HG03039 (cell line): Measurements from ENCODE around the gene GDAP2.
"Not testable (repeated sequence)": the region's sequence is repeated elsewhere in the genome, so short reads cannot be mapped to it uniquely, and the experiment has no call there.

Source experiments
- ATAC-seq: cut with Tn5 transposase; IDR thresholded peaks from one replicate; pipeline ENCODE4 v1.9.1; 2021; ENCODE audit warnings: mild to moderate bottlenecking, moderate library complexity; ENCODE audit not compliant: unreplicated experiment

The GDAP2 gene

GRCh38 chr1:117929343-117930172, at the start of gene GDAP2, which contains the start of gene WDR3:
Gene GDAP2 (minus strand): TSS chr1:117929621. CDS start chr1:117920357, 9,264 bp downstream.
Gene WDR3 (plus strand): TSS chr1:117929739. CDS start chr1:117933320, 3,581 bp downstream.
- ATAC-seq, result peak; percentile 95

GRCh38 chr1:117976381-117976780, 47.0 kb upstream of the GDAP2 start:
- ATAC-seq, result no peak

- ATAC-seq, result no peak
Measured at GRCh38 chr1:117971777-117972176, 42.4 kb upstream of the GDAP2 start.

GRCh38 chr1:117970252-117970651, 40.8 kb upstream of the GDAP2 start:
- ATAC-seq, result no peak

- no peak for ATAC-seq
Measured at GRCh38 chr1:117967881-117968280, 38.5 kb upstream of the GDAP2 start.

- no peak for ATAC-seq
Measured at GRCh38 chr1:117967477-117967876, 38.1 kb upstream of the GDAP2 start.

GRCh38 chr1:117964290-117965038, 35.0 kb upstream of the GDAP2 start:
- ATAC-seq, result no peak

GRCh38 chr1:117959364-117959763, 29.9 kb upstream of the GDAP2 start:
- ATAC-seq, result no peak

- ATAC-seq, result no peak
Measured at GRCh38 chr1:117952386-117952785, 23.0 kb upstream of the GDAP2 start.

- ATAC-seq, result no peak
Measured at GRCh38 chr1:117942293-117942692, 12.9 kb upstream of the GDAP2 start.

- ATAC-seq, result no peak
Measured at GRCh38 chr1:117933769-117934168, 4.3 kb upstream of the GDAP2 start.

GRCh38 chr1:117932576-117932975, 3.2 kb upstream of the GDAP2 start:
- ATAC-seq, result no peak

GRCh38 chr1:117930484-117930883, 1.1 kb upstream of the GDAP2 start:
- no peak for ATAC-seq

- ATAC-seq, result no peak
Measured at GRCh38 chr1:117930173-117930447, 689 bp upstream of the GDAP2 start.

- peak; percentile 30 for ATAC-seq
Measured at GRCh38 chr1:117928881-117929342, 509 bp downstream of the GDAP2 start.

- no peak for ATAC-seq
Measured at GRCh38 chr1:117925981-117926380, 3.4 kb downstream of the GDAP2 start.

GRCh38 chr1:117922717-117923116, 6.7 kb downstream of the GDAP2 start:
- not testable (repeated sequence) for ATAC-seq

GRCh38 chr1:117921991-117922390, 7.4 kb downstream of the GDAP2 start:
- no peak for ATAC-seq

- ATAC-seq, result no peak
Measured at GRCh38 chr1:117919376-117919775, 10.0 kb downstream of the GDAP2 start.

- no peak for ATAC-seq
Measured at GRCh38 chr1:117911051-117911450, 18.4 kb downstream of the GDAP2 start.

GRCh38 chr1:117905019-117905418, 24.4 kb downstream of the GDAP2 start:
- no peak for ATAC-seq

- no peak for ATAC-seq
Measured at GRCh38 chr1:117904485-117904884, 24.9 kb downstream of the GDAP2 start.
